Measurements from ENCODE around the gene IL4R. TPM values are rescaled to one million over a fixed set of nuclear protein-coding genes. Genes with fewer than 3 reads are reported as not detected.

The IL4R gene
- total RNA-seq, 2 donors from 2014 or later, result 30.6 to 31.6 TPM

- no peaks in the 10 kb centered on the region for H3K4me1 Mint-ChIP-seq
- WGBS, 2 experiments (ENCODE audit: insufficient coverage in 1 of 2, insufficient read length in 1 of 2), result 84% methylated on average over 10 to 15 of the region's 15 CpGs
Measured at GRCh38 chr16:27383556-27384243, 69.9 kb downstream of the IL4R start.

GRCh38 chr16:27384425-27384824 is 70.7 kb downstream of the IL4R start:
- TF ChIP-seq CTCF (conservative IDR thresholded peaks at IDR 0.05), result no peak
- 86 to 90% methylated on average over 4 to 5 of the region's 5 CpGs for WGBS, 2 experiments (ENCODE audit: insufficient coverage in 1 of 2, insufficient read length in 1 of 2)
- H3K27me3 Mint-ChIP-seq (ENCODE audit: insufficient read depth), result peaks cover 10% of the 10 kb centered on the region
- H3K9ac ChIP-seq (ENCODE audit: extremely low read depth, low read length, poor library complexity, severe bottlenecking), result no peak overlapping the region
- no peak overlapping the region for H3K4me3 ChIP-seq (ENCODE audit: low read length)
- H3K36me3 Mint-ChIP-seq (ENCODE audit: low read depth), result no peaks in the 10 kb centered on the region
- no peak overlapping the region for H3K27ac ChIP-seq (ENCODE audit: low read depth, low read length)
- H3K9me3 Mint-ChIP-seq, result peaks cover 15% of the 10 kb centered on the region
- DNase-seq, result no peak
- H3K27me3 ChIP-seq (ENCODE audit: control insufficient read depth, insufficient read depth, low read length, poor library complexity, severe bottlenecking), result peaks cover 6% of the 10 kb centered on the region
- H3K4me3 Mint-ChIP-seq, result no peak overlapping the region
- no peak overlapping the region for H3K27ac Mint-ChIP-seq
- H3K9me3 ChIP-seq (ENCODE audit: control insufficient read depth, low read length), result no peaks in the 10 kb centered on the region
- no peaks in the 10 kb centered on the region for H3K4me1 Mint-ChIP-seq
- no peaks in the 10 kb centered on the region for H3K36me3 ChIP-seq (ENCODE audit: control insufficient read depth, insufficient read depth, low read length)
- H3K4me1 ChIP-seq (ENCODE audit: control insufficient read depth, insufficient read depth, low read length), result no peaks in the 10 kb centered on the region

More at GRCh38 chr16:27383556-27384243, 69.9 kb downstream of the IL4R start:
- no peak overlapping the region for H3K27ac ChIP-seq (ENCODE audit: low read depth, low read length)
- H3K4me3 Mint-ChIP-seq, result no peak overlapping the region
- peaks cover under 1% of the 10 kb centered on the region for H3K27me3 ChIP-seq (ENCODE audit: control insufficient read depth, insufficient read depth, low read length, poor library complexity, severe bottlenecking)
- DNase-seq, result peak; percentile 26
- peaks cover 9% of the 10 kb centered on the region for H3K27me3 Mint-ChIP-seq (ENCODE audit: insufficient read depth)
- no peak overlapping the region for H3K9ac ChIP-seq (ENCODE audit: extremely low read depth, low read length, poor library complexity, severe bottlenecking)
- H3K9me3 ChIP-seq (ENCODE audit: control insufficient read depth, low read length), result no peaks in the 10 kb centered on the region
- H3K27ac Mint-ChIP-seq, result no peak overlapping the region
- H3K4me1 ChIP-seq (ENCODE audit: control insufficient read depth, insufficient read depth, low read length), result no peaks in the 10 kb centered on the region
- H3K4me3 ChIP-seq (ENCODE audit: low read length), result no peak overlapping the region
- peaks cover 15% of the 10 kb centered on the region for H3K9me3 Mint-ChIP-seq
- no peaks in the 10 kb centered on the region for H3K36me3 Mint-ChIP-seq (ENCODE audit: low read depth)
- H3K36me3 ChIP-seq (ENCODE audit: control insufficient read depth, insufficient read depth, low read length), result no peaks in the 10 kb centered on the region
- no peak for TF ChIP-seq CTCF (conservative IDR thresholded peaks at IDR 0.05)

GRCh38 chr16:27385398-27385797 is 71.6 kb downstream of the IL4R start:
- H3K27ac ChIP-seq (ENCODE audit: low read depth, low read length), result no peak overlapping the region
- no peak for DNase-seq
- H3K4me3 ChIP-seq (ENCODE audit: low read length), result no peak overlapping the region
- H3K9me3 Mint-ChIP-seq, result peaks cover 12% of the 10 kb centered on the region
- peaks cover 10% of the 10 kb centered on the region for H3K27me3 Mint-ChIP-seq (ENCODE audit: insufficient read depth)
- H3K36me3 ChIP-seq (ENCODE audit: control insufficient read depth, insufficient read depth, low read length), result no peaks in the 10 kb centered on the region
- H3K36me3 Mint-ChIP-seq (ENCODE audit: low read depth), result no peaks in the 10 kb centered on the region
- TF ChIP-seq CTCF (conservative IDR thresholded peaks at IDR 0.05), result no peak
- no peaks in the 10 kb centered on the region for H3K4me1 Mint-ChIP-seq
- H3K9me3 ChIP-seq (ENCODE audit: control insufficient read depth, low read length), result no peaks in the 10 kb centered on the region
- no peaks in the 10 kb centered on the region for H3K4me1 ChIP-seq (ENCODE audit: control insufficient read depth, insufficient read depth, low read length)
- no peak overlapping the region for H3K27ac Mint-ChIP-seq
- no peak overlapping the region for H3K9ac ChIP-seq (ENCODE audit: extremely low read depth, low read length, poor library complexity, severe bottlenecking)
- WGBS, 2 experiments (ENCODE audit: insufficient coverage in 1 of 2, insufficient read length in 1 of 2), result 89 to 100% methylated on average over 4 to 7 of the region's 7 CpGs
- H3K4me3 Mint-ChIP-seq, result no peak overlapping the region
- H3K27me3 ChIP-seq (ENCODE audit: control insufficient read depth, insufficient read depth, low read length, poor library complexity, severe bottlenecking), result peaks cover 6% of the 10 kb centered on the region

Measured in endodermal cell (in vitro differentiated cells).